PC-9 (cell line): Measurements from ENCODE around the gene WNT7A. TPM values are rescaled to one million over a fixed set of nuclear protein-coding genes. Genes with fewer than 3 reads are reported as not detected.

ENCODE experiments used
- BruUV-seq: library from RNA; stranded (reverse); fragments of 400-500 nt; replicated peaks from 2 replicates; lab custom pipeline; 2021; lab: Mats Ljungman, UMichigan
- CTCF ChIA-PET: fragments of 300-600 bp; sonication (Branson Sonifier 250); formaldehyde crosslinking; loops from one replicate; lab custom pipeline; 2022; ENCODE audit warnings: antibody characterized with exemption; lab: Charles Lee
- POLR2A ChIA-PET: fragments of 300-600 bp; sonication (Branson Sonifier 250); formaldehyde crosslinking; loops from one replicate; lab custom pipeline; 2022; ENCODE audit warnings: antibody characterized with exemption; ENCODE audit not compliant: unreplicated experiment; lab: Charles Lee
- DNase-seq, 2 experiments: peaks; one replicate each; pipeline versions ENCODE4 v3.0.0 to v3.0.0-alpha.2; 2015 to 2022; ENCODE audit warnings: mixed read lengths in 1 of 2
- H2AFZ ChIP-seq: fragments of 200-600 bp; sonication (generic); 2 replicates; pipeline ENCODE4 v1.8.1; 2017; ENCODE audit warnings: antibody characterized with exemption
- H3F3A ChIP-seq: fragments of 200-600 bp; sonication (generic); 2 replicates; pipeline ENCODE4 v1.8.1; 2017; ENCODE audit warnings: antibody characterized with exemption, mild to moderate bottlenecking, low read depth; ENCODE audit not compliant: insufficient read depth
- H3K27ac ChIP-seq: fragments of 200-600 bp; sonication (generic); 2 replicates; pipeline ENCODE4 v1.6.1; 2016; ENCODE audit warnings: mixed run types
- H3K27me3 ChIP-seq: fragments of 200-600 bp; sonication (generic); 2 replicates; pipeline ENCODE4 v1.6.1; 2016; ENCODE audit warnings: low read depth, mixed run types; ENCODE audit not compliant: insufficient read depth
- H3K36me3 ChIP-seq: fragments of 200-600 bp; sonication (generic); 2 replicates; pipeline ENCODE4 v1.6.1; 2016; ENCODE audit warnings: low read depth, mixed run types
- H3K4me1 ChIP-seq: fragments of 200-600 bp; sonication (generic); replicated peaks from 2 replicates; pipeline ENCODE4 v1.6.1; 2016; ENCODE audit warnings: mixed run types; ENCODE audit not compliant: insufficient read depth
- H3K4me2 ChIP-seq: fragments of 200-600 bp; sonication (generic); 2 replicates; pipeline ENCODE4 v1.6.1; 2017; ENCODE audit warnings: mixed run types
- H3K4me3 ChIP-seq: fragments of 200-600 bp; sonication (generic); 2 replicates; pipeline ENCODE4 v1.6.1; 2016; ENCODE audit warnings: mixed run types
- H3K79me2 ChIP-seq: fragments of 200-600 bp; sonication (generic); 2 replicates; pipeline ENCODE4 v1.6.1; 2017; ENCODE audit warnings: low read depth, mixed run types
- H3K9me2 ChIP-seq: fragments of 200-600 bp; sonication (generic); 2 replicates; pipeline ENCODE4 v1.8.1; 2017; ENCODE audit warnings: mild to moderate bottlenecking; ENCODE audit not compliant: insufficient read depth
- H3K9me3 ChIP-seq: fragments of 200-600 bp; sonication (generic); 2 replicates; pipeline ENCODE4 v1.8.1; 2016; ENCODE audit warnings: low read depth; ENCODE audit not compliant: insufficient read depth
- H4K20me1 ChIP-seq: fragments of 200-600 bp; sonication (generic); 2 replicates; pipeline ENCODE4 v1.8.1; 2017; ENCODE audit not compliant: insufficient read depth
- CTCF ChIP-seq: fragments of 200-600 bp; sonication (generic); conservative IDR thresholded peaks from 2 replicates; pipeline ENCODE4 v1.6.1; 2017; ENCODE audit warnings: mixed run types, antibody characterized with exemption, mild to moderate bottlenecking, moderate library complexity
- EZH2 ChIP-seq: fragments of 200-600 bp; sonication (generic); IDR thresholded peaks from 2 replicates; pipeline ENCODE4 v1.8.0; 2017; ENCODE audit warnings: antibody characterized with exemption, low read depth
- intact Hi-C: fragments of 100-400 bp; cut with micrococcal nuclease; formaldehyde crosslinking; loops from one replicate; pipeline ENCODE4 v1.10.0; 2022; ENCODE audit not compliant: unreplicated experiment
- total RNA-seq: library from RNA; stranded (reverse); gene quantifications from 2 replicates; pipeline ENCODE4 v1.2.3, GENCODE V29; 2021

The WNT7A gene
- total RNA-seq, 1 experiment from 2014 or later: 6.3 TPM

DNA sequence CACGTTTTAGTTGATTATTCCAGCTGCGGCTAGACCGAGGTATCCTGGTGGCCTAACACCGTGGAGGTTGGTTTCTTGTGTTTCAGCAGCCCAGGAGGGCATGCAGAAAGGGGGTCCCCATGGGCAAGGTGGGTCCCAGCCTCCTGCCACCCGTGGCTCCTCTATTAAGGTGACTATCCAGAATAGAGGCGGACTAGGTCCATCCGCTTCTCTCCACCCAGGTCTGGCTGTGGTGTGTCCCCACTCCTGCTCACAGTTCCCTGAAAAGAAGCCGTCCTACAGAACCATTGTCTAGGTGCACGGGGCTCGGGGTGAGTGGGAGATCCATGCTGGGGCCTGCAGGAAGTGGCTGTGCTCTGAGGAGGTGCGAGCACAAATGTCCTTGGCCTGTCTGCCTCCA is 81.5 kb downstream of the WNT7A start:
- H3K79me2 ChIP-seq: no peaks in the 10 kb centered on the region
- intact Hi-C loops: no loop called here
- POLR2A ChIA-PET: no interaction called here
- H4K20me1 ChIP-seq: no peaks in the 10 kb centered on the region
- CTCF ChIA-PET: no interaction called here
- H3K27ac ChIP-seq: no peak overlapping the region
- H3K4me3 ChIP-seq: no peak overlapping the region
- peaks cover 13% of the 10 kb centered on the region for H3F3A ChIP-seq
- no peak overlapping the region for H2AFZ ChIP-seq
- H3K9me3 ChIP-seq: no peaks in the 10 kb centered on the region
- no peaks in the 10 kb centered on the region for H3K27me3 ChIP-seq
- no peaks in the 10 kb centered on the region for H3K36me3 ChIP-seq
- no peak for TF ChIP-seq CTCF
- no peak for TF ChIP-seq EZH2
- peaks cover 9% of the 10 kb centered on the region for H3K4me1 ChIP-seq
- H3K9me2 ChIP-seq: no peaks in the 10 kb centered on the region
- H3K4me2 ChIP-seq: no peak overlapping the region
- no TSS peak for BruUV-seq
- no peak for DNase-seq

- H3K4me3 ChIP-seq: no peak overlapping the region
- no peaks in the 10 kb centered on the region for H3K79me2 ChIP-seq
- no TSS peak for BruUV-seq
- no peaks in the 10 kb centered on the region for H3K36me3 ChIP-seq
- H3K27ac ChIP-seq: no peak overlapping the region
- no peak for TF ChIP-seq CTCF
- TF ChIP-seq EZH2: no peak
- no peak overlapping the region for H2AFZ ChIP-seq
- ChIA-PET CTCF (no interaction called here), POLR2A (no interaction called here)
- H3K9me3 ChIP-seq: no peaks in the 10 kb centered on the region
- H4K20me1 ChIP-seq: no peaks in the 10 kb centered on the region
- no peaks in the 10 kb centered on the region for H3K27me3 ChIP-seq
- no peak overlapping the region for H3K4me2 ChIP-seq
- H3K4me1 ChIP-seq: peaks cover under 1% of the 10 kb centered on the region
- intact Hi-C loops: no loop called here
- DNase-seq: no peak
- no peaks in the 10 kb centered on the region for H3K9me2 ChIP-seq
- peaks cover 5% of the 10 kb centered on the region; the same call in 1 of the 2 replicates for H3F3A ChIP-seq
These were observed 83.0 kb downstream of the WNT7A start for GRCh38 chr3:13796701-13797460.

GRCh38 chr3:13795816-13796215 is 84.1 kb downstream of the WNT7A start:
- H3K9me3 ChIP-seq: no peaks in the 10 kb centered on the region
- no peak overlapping the region for H3K27ac ChIP-seq
- ChIA-PET CTCF (no interaction called here), POLR2A (no interaction called here)
- H4K20me1 ChIP-seq: no peaks in the 10 kb centered on the region
- H3K27me3 ChIP-seq: no peaks in the 10 kb centered on the region
- no peak for DNase-seq
- intact Hi-C loops: no loop called here
- H3K4me2 ChIP-seq: no peak overlapping the region
- H2AFZ ChIP-seq: no peak overlapping the region
- no peak for TF ChIP-seq EZH2
- TF ChIP-seq CTCF: no peak
- no peaks in the 10 kb centered on the region for H3K36me3 ChIP-seq
- BruUV-seq: no TSS peak
- no peaks in the 10 kb centered on the region for H3K79me2 ChIP-seq
- H3K9me2 ChIP-seq: no peaks in the 10 kb centered on the region
- no peaks in the 10 kb centered on the region for H3K4me1 ChIP-seq
- H3K4me3 ChIP-seq: no peak overlapping the region
- H3F3A ChIP-seq: no peaks in the 10 kb centered on the region
